Measurements from ENCODE around the gene NACC2.

DNA sequence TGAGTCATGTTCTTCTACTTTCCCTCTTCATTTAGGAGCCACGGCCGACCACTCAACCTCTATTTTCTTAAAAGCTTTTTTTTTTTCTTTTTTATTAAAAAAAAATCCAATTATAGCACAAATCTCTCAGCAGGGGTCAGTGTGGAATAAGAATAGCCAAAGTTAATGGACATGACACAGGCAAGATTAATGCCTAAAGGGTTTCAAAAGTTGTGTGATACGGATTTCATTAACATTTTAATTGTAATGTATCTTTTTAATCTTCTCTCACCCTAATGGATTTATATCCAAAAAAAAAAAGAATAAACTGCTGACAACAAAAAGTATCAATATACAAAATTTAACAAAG lies 5.4 kb downstream of the NACC2 start:
- TF ChIP-seq CTCF (IDR thresholded peaks at IDR 0.05 in 4 of 5, conservative IDR thresholded peaks at IDR 0.05 in 1 of 5) = peak in 3 of 5 experiments; percentile 8 to 12 (median 10)
- no peak for TF ChIP-seq POLR2A (IDR thresholded peaks at IDR 0.05)

Data from gastrocnemius medialis (tissue), 4 donors.